Endothelial cell (in vitro differentiated cells): ENCODE results near the gene MAP1B. TPM values are rescaled to one million over a fixed set of nuclear protein-coding genes. Genes with fewer than 3 reads are reported as not detected.
"Not testable (repeated sequence)": the region's sequence is repeated elsewhere in the genome, so short reads cannot be mapped to it uniquely, and the experiment has no call there.

Source experiments
- DNase-seq: peaks from one replicate; pipeline ENCODE4 v3.0.0; 2021; ENCODE audit warnings: low spot score
- H3K27ac Mint-ChIP-seq: one replicate; pipeline ENCODE4 v1.8.0; 2021; ENCODE audit warnings: mixed read lengths, inconsistent platforms; ENCODE audit not compliant: unreplicated experiment
- H3K27me3 Mint-ChIP-seq: one replicate; pipeline ENCODE4 v1.8.0; 2021; ENCODE audit warnings: mild to moderate bottlenecking, moderate library complexity, mixed read lengths, inconsistent platforms; ENCODE audit not compliant: unreplicated experiment
- H3K36me3 Mint-ChIP-seq: one replicate; pipeline ENCODE4 v1.8.0; 2021; ENCODE audit warnings: mild to moderate bottlenecking, low read depth, mixed read lengths, inconsistent platforms; ENCODE audit not compliant: unreplicated experiment
- H3K4me1 Mint-ChIP-seq: one replicate; pipeline ENCODE4 v1.8.0; 2021; ENCODE audit warnings: mild to moderate bottlenecking, mixed read lengths, inconsistent platforms; ENCODE audit not compliant: unreplicated experiment
- H3K4me3 Mint-ChIP-seq: one replicate; pipeline ENCODE4 v1.8.0; 2021; ENCODE audit warnings: mild to moderate bottlenecking, mixed read lengths, inconsistent platforms; ENCODE audit not compliant: unreplicated experiment
- H3K9me3 Mint-ChIP-seq: one replicate; pipeline ENCODE4 v1.8.0; 2021; ENCODE audit warnings: mixed read lengths, inconsistent platforms; ENCODE audit not compliant: unreplicated experiment
- CTCF ChIP-seq: fragments of 200-600 bp; sonication (generic); IDR thresholded peaks from one replicate; pipeline ENCODE4 v1.5.0; 2021; ENCODE audit warnings: antibody characterized with exemption; ENCODE audit not compliant: unreplicated experiment
- total RNA-seq: library from RNA; stranded (reverse); fragmentation: NEBNext Ultra II Directional; extraction: Animal tissue kit (Norgen Biotek cat#: 25700); gene quantifications from one replicate; pipeline ENCODE4 v1.2.1, GENCODE V29; 2021; ENCODE audit not compliant: unreplicated experiment

MAP1B gene
- total RNA-seq, 1 donor from 2014 or later = 251 TPM

DNA sequence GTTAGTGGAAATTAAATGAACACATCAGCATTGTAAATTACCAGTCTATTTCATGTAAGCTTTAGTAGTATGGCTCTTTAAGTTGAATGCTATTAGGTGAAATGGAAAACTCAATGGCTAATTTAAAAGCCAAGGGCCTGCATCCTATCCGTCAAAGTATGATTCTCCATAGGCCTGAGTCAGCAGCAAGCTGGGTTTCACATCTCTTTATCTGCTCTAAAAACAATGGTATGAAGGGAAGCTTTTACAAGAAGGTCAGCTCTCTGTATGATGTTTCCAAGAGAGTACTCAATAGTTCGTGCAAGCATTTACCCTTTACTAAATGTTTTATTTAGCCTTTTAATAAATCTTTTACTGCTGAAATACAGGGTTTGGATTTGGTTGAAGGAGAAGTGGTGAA is 62.8 kb downstream of the MAP1B start:
- Mint-ChIP-seq H3K27ac (no peak overlapping the region), H3K4me1 (peaks cover 28% of the 10 kb centered on the region), H3K4me3 (no peak overlapping the region), H3K9me3 (no peaks in the 10 kb centered on the region), H3K27me3 (peaks cover 3% of the 10 kb centered on the region), H3K36me3 (peaks cover 23% of the 10 kb centered on the region)
- no peak for TF ChIP-seq CTCF
- DNase-seq = no peak

- H3K4me3 Mint-ChIP-seq, H3K9me3 Mint-ChIP-seq, H3K27ac Mint-ChIP-seq, H3K27me3 Mint-ChIP-seq, DNase-seq: not testable (repeated sequence)
- H3K36me3 Mint-ChIP-seq = peaks cover 23% of the 10 kb centered on the region
- peaks cover 19% of the 10 kb centered on the region for H3K4me1 Mint-ChIP-seq
Observed at GRCh38 chr5:72171181-72171580, 63.9 kb downstream of the MAP1B start.

DNA sequence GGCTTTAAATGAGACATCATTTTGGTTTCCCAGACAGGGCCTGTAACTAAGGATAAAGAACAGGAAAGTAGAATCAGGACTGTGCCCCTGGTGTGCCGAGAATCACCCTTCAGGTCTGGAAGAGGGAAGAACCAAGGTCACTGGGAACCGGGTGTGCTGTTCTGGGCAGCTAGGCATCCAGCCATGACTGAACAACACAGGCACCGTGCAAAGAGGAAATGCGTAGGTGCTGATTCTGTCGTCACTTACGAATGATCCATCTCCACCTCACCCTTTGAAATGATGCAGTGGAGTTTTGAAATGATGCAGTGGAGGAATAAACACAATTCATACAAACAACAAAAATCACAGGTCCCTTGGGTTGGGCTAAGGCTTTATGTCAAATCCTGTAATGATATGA is 64.4 kb downstream of the MAP1B start:
- no peak for DNase-seq
- Mint-ChIP-seq H3K4me1 (peaks cover 17% of the 10 kb centered on the region), H3K27me3 (peaks cover 3% of the 10 kb centered on the region), H3K36me3 (peaks cover 22% of the 10 kb centered on the region), H3K27ac (peak overlapping the region; percentile 24), H3K4me3 (no peak overlapping the region), H3K9me3 (no peaks in the 10 kb centered on the region)
- TF ChIP-seq CTCF = no peak

DNA sequence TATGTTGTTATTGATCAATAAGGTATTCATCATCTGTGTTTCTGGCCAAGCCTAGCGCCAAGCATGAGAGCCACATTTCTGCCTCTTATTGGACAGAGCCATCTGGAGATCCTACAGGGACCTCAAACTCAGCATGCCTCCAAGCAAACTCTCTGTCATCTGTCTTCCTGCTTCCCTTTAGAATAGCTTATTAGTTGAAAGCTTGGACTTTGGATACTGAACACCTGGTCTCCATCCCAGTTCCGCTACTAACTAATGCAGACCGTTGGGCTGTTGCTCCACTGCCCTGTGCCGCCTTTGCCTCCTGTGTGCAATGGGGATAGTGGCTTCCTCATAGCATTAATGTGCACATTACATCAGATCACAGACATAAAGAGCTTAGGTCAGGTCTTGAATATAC is 65.5 kb downstream of the MAP1B start:
- H3K9me3 Mint-ChIP-seq = no peaks in the 10 kb centered on the region
- H3K4me3 Mint-ChIP-seq = no peak overlapping the region
- H3K27ac Mint-ChIP-seq = no peak overlapping the region
- H3K4me1 Mint-ChIP-seq = peaks cover 18% of the 10 kb centered on the region
- peaks cover 3% of the 10 kb centered on the region for H3K27me3 Mint-ChIP-seq
- no peak for TF ChIP-seq CTCF
- no peak for DNase-seq
- peaks cover 21% of the 10 kb centered on the region for H3K36me3 Mint-ChIP-seq

DNA sequence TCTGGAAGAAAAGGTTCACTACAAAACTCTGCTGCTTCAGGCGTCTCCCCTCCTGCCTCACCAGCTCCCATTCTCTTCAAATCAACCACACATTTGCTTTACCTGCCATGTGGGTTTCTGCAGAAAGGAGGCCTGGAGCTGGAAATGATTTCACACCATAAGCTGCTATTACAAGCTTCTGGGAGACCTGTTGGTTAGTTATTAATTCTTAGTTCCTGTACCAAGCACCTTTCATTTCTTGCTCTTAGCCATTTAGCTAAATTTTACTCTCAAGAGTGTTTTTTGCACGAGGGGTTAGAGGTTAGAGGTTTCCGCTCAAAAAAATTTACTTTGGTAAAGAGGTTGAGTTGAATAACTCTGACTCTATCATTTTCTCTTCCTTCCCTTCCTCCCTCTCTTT is 70.3 kb downstream of the MAP1B start:
- peaks cover 19% of the 10 kb centered on the region for H3K4me1 Mint-ChIP-seq
- H3K27ac Mint-ChIP-seq = no peak overlapping the region
- H3K9me3 Mint-ChIP-seq = no peaks in the 10 kb centered on the region
- H3K27me3 Mint-ChIP-seq = peaks cover 2% of the 10 kb centered on the region
- H3K4me3 Mint-ChIP-seq = no peak overlapping the region
- no peak for DNase-seq
- peaks cover 15% of the 10 kb centered on the region for H3K36me3 Mint-ChIP-seq
- no peak for TF ChIP-seq CTCF
